GM12874 (cell line): ENCODE results near the gene PPP3R1.

Source experiments
- TF ChIP-seq, protein P1 (sequence below): IDR thresholded peaks from 2 replicates; pipeline ENCODE4 v1.5.1; 2011; ENCODE audit warnings: low read depth, mild to moderate bottlenecking, control low read depth, low read length, moderate library complexity; ENCODE audit not compliant: insufficient read depth

The PPP3R1 gene

DNA sequence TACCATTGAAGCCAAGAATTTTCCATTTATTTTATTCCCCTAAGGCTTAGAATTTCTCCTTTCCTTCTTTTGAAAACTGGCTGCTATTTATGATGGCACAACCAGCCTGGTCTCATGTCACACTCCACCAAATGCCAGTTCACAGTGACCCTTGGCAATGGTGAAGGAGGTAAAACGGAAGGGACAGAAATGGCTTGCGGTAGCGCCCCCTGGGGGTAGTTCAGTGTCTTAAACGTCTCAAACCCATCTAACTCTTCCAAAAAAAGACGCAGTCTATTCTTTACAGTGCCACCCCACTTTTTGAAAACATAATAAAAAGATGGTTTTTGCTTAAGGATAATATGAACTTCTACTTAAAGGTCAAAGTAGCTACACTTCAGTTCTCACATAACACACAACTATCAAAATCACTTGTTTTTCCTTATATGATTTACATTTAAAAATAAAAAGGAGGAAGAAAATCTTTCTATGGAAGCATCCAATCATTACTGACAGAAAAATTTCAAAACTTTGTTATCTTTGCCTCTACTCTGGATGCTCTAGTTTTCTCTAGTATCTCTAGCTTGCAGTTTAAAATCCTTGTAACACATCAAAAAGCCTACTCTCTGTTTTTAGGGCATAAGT lies 66.7 kb downstream of the PPP3R1 start:
- TF ChIP-seq, protein P1, sequence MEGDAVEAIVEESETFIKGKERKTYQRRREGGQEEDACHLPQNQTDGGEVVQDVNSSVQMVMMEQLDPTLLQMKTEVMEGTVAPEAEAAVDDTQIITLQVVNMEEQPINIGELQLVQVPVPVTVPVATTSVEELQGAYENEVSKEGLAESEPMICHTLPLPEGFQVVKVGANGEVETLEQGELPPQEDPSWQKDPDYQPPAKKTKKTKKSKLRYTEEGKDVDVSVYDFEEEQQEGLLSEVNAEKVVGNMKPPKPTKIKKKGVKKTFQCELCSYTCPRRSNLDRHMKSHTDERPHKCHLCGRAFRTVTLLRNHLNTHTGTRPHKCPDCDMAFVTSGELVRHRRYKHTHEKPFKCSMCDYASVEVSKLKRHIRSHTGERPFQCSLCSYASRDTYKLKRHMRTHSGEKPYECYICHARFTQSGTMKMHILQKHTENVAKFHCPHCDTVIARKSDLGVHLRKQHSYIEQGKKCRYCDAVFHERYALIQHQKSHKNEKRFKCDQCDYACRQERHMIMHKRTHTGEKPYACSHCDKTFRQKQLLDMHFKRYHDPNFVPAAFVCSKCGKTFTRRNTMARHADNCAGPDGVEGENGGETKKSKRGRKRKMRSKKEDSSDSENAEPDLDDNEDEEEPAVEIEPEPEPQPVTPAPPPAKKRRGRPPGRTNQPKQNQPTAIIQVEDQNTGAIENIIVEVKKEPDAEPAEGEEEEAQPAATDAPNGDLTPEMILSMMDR = peak; percentile 74

- TF ChIP-seq, protein P1 = no peak
These were observed 69.4 kb downstream of the PPP3R1 start for GRCh38 chr2:68182902-68183301.

DNA sequence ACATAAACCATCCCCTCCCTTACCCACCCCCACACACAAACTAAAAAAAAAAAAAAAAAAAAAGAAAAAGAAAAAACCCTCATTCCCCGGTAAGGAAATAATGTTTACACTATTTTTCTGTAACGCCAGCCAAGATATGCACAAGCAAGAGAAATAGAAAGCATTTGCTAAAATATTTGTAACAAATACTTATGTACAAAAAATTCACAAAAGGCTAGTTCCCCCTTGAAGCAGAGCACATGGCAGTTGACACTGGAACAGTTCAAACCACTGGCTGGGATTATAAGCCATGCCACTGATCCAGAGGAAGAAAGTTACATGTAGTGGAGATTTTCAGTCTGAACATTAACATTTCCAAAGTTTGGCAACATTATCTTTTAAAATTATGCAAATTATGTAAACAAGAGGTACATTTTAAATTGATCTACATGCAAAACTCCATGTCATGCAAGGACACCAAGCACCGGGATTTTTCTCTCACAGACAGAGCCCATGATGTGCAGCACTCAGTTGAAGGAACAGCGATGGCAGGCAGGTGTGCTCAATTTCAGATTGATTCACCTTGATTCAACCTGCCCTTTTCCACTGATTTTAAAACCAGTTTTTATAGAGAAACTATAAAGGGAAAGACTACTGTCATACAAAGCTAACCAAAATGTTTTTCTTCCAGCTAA lies 73.2 kb downstream of the PPP3R1 start:
- TF ChIP-seq, protein P1 = no peak

DNA sequence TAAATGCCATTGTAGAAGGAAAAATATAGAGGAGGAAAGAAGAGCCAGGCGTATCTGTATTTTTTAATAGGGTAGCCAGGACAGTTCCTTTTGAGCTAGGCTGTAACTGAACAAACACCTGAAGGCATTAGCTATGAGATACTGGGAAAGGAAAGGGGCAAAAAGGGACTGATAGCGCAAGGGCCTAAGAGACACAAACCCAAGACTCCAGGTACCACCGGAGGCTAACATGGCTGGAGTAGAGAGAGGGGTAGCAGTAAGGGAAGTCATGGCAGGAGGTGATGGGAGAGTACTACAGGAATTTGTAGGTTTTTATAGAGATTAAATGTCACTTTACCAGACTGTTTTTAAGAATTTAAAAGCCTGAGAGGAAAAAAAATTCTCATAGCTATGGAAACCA lies 73.9 kb downstream of the PPP3R1 start:
- TF ChIP-seq, protein P1 = no peak

- TF ChIP-seq, protein P1 = no peak
These were observed 74.8 kb downstream of the PPP3R1 start for GRCh38 chr2:68177541-68177940.

- TF ChIP-seq, protein P1 = no peak
These were observed 75.7 kb downstream of the PPP3R1 start for GRCh38 chr2:68176657-68177056.

DNA sequence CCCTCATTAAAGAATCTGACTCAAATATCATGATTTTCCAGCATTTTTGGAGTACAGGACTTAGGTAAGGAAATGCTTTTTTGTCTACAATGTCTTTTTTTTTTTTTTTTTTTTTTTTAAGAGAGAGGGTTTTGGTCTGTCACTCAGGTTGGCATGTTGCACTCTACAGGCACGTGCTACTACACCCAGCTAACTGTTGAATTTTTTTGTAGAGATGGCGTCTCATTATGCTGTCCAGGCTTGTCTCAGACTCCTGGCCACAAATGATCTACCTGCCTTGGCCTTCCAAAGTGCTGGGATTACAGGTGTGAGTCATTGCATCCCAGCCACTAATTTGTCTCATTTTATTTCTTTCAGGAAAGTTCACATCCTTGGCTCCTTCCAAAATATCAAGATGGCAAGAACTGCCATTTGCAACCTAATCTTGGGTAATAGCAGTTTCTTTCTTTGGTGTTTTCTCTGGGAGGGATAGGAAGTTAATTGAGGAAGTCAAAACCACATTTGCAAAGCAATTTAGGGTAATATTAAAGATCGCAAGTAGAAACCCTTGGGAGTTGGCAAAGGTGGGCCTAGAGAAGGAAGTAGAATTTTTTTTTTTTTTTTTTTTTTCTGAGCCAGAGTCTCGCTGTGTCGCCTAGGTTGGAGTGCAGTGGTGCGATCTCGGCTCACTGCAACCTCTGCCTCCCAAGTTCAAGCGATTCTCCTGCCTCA lies 79.2 kb downstream of the PPP3R1 start:
- TF ChIP-seq, protein P1 = no peak
